Stomach smooth muscle (tissue), 2 donors: ENCODE measurements around the gene UGT2A2.

ENCODE experiments used
- H3K27ac ChIP-seq: one replicate; pipeline ENCODE4 v1.7.0; 2013; ENCODE audit warnings: mild to moderate bottlenecking, low read length, inconsistent platforms
- H3K27me3 ChIP-seq, 2 donors: one replicate each; pipeline ENCODE4 v1.7.0; 2013; ENCODE audit warnings: low read length in 2 of 2; ENCODE audit not compliant: insufficient read depth in 2 of 2, control insufficient read depth in 1 of 2
- H3K36me3 ChIP-seq, 2 donors: one replicate each; pipeline ENCODE4 v1.7.0; 2013; ENCODE audit warnings: low read length in 2 of 2; ENCODE audit not compliant: control insufficient read depth in 2 of 2, insufficient read depth in 2 of 2
- H3K4me1 ChIP-seq: one replicate; pipeline ENCODE4 v1.7.0; 2013; ENCODE audit warnings: low read length; ENCODE audit not compliant: control insufficient read depth, insufficient read depth
- H3K4me3 ChIP-seq, 2 donors: one replicate each; pipeline ENCODE4 v1.7.0; 2013; ENCODE audit warnings: low read length in 2 of 2
- H3K9ac ChIP-seq, 2 donors: one replicate each; pipeline ENCODE4 v1.7.0; 2013; ENCODE audit warnings: low read length in 2 of 2, mild to moderate bottlenecking in 1 of 2
- H3K9me3 ChIP-seq, 2 donors: one replicate each; pipeline ENCODE4 v1.7.0; 2013; ENCODE audit warnings: low read length in 2 of 2; ENCODE audit not compliant: control insufficient read depth in 2 of 2
- donor health status: healthy.
- donor health status: Pancreatic carcinoma.

Gene UGT2A2

GRCh38 chr4:69577245-69577644, 62.2 kb downstream of the UGT2A2 start:
- Histone ChIP-seq H3K27me3 (no peaks in the 10 kb centered on the region), H3K9me3 (no peaks in the 10 kb centered on the region), H3K27ac (no peak overlapping the region), H3K9ac (no peak overlapping the region), H3K4me1 (no peaks in the 10 kb centered on the region), H3K36me3 (no peaks in the 10 kb centered on the region), H3K4me3 (no peak overlapping the region)

GRCh38 chr4:69576251-69576877, 63.1 kb downstream of the UGT2A2 start:
- Histone ChIP-seq H3K27ac (no peak overlapping the region), H3K27me3 (no peaks in the 10 kb centered on the region), H3K9me3 (no peaks in the 10 kb centered on the region), H3K9ac (no peak overlapping the region), H3K4me3 (no peak overlapping the region), H3K36me3 (no peaks in the 10 kb centered on the region), H3K4me1 (no peaks in the 10 kb centered on the region)

- Histone ChIP-seq H3K9me3 (no peaks in the 10 kb centered on the region), H3K27ac (no peak overlapping the region), H3K4me1 (no peaks in the 10 kb centered on the region)
Measured at GRCh38 chr4:69568787-69569186, 70.7 kb downstream of the UGT2A2 start.

GRCh38 chr4:69563424-69563823, 76.0 kb downstream of the UGT2A2 start:
- H3K9ac ChIP-seq, result no peak overlapping the region
- no peaks in the 10 kb centered on the region for H3K4me1 ChIP-seq
- no peaks in the 10 kb centered on the region for H3K36me3 ChIP-seq
- no peaks in the 10 kb centered on the region for H3K27me3 ChIP-seq
- H3K4me3 ChIP-seq, result no peak overlapping the region
- no peak overlapping the region for H3K27ac ChIP-seq
- peaks cover 0 to 4% of the 10 kb centered on the region in 2 donors for H3K9me3 ChIP-seq

More at GRCh38 chr4:69568787-69569186, 70.7 kb downstream of the UGT2A2 start:
- H3K4me3 ChIP-seq, result no peak overlapping the region
- H3K27me3 ChIP-seq, result no peaks in the 10 kb centered on the region
- no peak overlapping the region for H3K9ac ChIP-seq
- no peaks in the 10 kb centered on the region for H3K36me3 ChIP-seq

- Histone ChIP-seq H3K27ac (no peak overlapping the region), H3K4me3 (no peak overlapping the region), H3K27me3 (no peaks in the 10 kb centered on the region), H3K4me1 (no peaks in the 10 kb centered on the region), H3K9me3 (peaks cover 2 to 3% of the 10 kb centered on the region in 2 donors), H3K36me3 (no peaks in the 10 kb centered on the region), H3K9ac (no peak overlapping the region)
Measured at GRCh38 chr4:69549651-69550050, 89.8 kb downstream of the UGT2A2 start.

- Histone ChIP-seq H3K4me1 (no peaks in the 10 kb centered on the region), H3K9me3 (peaks cover 3 to 5% of the 10 kb centered on the region in 2 donors), H3K9ac (no peak overlapping the region), H3K27me3 (no peaks in the 10 kb centered on the region), H3K27ac (no peak overlapping the region), H3K4me3 (no peak overlapping the region), H3K36me3 (no peaks in the 10 kb centered on the region)
Measured at GRCh38 chr4:69546134-69546765, 93.2 kb downstream of the UGT2A2 start.
